H54 (cell line): Measurements from ENCODE around the gene BFSP2.
"Not testable (repeated sequence)": the region's sequence is repeated elsewhere in the genome, so short reads cannot be mapped to it uniquely, and the experiment has no call there.

Source experiments
- DNase-seq: peaks from one replicate; pipeline ENCODE4 v3.0.0; 2011; ENCODE audit warnings: low spot score, mixed read lengths; ENCODE audit not compliant: insufficient read length
- FAIRE-seq: peaks from 3 replicates; lab custom pipeline; 2011; peaks lifted over from hg19 to GRCh38; lab: Jason Lieb, UNC
- POLR2A ChIP-seq: IDR thresholded peaks from 2 replicates; pipeline ENCODE4 v1.6.1; 2011; ENCODE audit warnings: low read depth, mild to moderate bottlenecking, low read length

BFSP2 gene

DNA sequence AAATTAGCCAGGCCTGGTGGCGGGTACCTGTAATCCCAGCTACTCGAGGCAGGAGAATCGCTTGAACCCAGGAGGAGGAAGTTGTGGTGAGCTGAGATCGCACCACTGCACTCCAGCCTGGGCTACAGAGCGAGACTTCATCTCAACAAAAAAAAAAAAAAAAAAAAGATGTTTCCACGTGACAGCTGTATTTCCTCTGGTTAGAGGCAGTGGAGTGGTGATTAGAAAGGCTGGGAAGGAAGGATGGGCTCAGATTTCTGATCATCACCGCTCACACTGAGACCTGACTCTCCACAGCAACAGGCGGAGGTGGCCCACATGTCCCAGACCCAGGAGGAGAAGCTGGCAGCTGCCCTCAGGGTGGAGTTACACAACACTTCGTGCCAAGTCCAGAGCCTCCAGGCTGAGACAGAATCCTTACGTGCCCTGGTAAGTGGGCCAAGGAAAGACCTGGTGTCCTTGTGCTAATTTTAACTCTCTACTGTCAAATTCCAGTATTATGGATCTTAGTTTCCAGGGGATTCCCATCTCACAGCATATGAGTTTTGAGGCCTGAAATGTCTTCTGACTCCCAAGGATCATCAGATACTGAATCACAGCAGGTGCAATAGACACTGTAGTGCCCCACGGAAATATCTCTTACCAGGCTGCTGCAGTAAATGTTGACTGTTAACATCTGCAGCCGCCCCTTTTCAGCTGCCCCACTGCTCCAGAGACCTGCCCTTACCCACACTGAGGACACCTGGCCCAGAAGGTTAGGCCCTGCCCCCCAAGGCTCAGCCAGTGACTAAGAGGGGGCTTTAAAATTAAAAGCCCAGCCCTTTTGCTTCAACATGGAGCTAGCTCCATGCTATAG is 66.9 kb downstream of the BFSP2 start:
- no peak for FAIRE-seq
- DNase-seq = no peak
- TF ChIP-seq POLR2A = no peak

DNA sequence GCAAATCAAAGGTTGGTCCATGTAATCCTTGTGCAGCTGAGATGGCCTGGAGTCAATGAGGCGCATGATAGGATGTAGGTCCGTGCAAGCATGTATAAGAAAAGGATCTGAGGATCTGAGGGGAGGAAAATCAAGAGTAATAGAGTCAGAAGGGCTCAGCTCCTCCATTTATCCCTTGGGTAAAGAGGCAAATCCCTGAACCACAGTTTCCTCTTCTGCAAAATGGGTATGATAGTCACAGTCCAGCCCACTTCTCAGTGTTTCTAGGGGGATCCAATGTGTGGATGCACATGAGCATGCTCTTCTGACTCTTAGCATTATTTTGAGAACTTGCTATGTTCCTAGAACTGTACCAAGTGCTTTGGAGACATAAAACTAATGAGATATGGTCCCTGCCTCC is 67.9 kb downstream of the BFSP2 start:
- TF ChIP-seq POLR2A = no peak
- no peak for DNase-seq
- FAIRE-seq = no peak

DNA sequence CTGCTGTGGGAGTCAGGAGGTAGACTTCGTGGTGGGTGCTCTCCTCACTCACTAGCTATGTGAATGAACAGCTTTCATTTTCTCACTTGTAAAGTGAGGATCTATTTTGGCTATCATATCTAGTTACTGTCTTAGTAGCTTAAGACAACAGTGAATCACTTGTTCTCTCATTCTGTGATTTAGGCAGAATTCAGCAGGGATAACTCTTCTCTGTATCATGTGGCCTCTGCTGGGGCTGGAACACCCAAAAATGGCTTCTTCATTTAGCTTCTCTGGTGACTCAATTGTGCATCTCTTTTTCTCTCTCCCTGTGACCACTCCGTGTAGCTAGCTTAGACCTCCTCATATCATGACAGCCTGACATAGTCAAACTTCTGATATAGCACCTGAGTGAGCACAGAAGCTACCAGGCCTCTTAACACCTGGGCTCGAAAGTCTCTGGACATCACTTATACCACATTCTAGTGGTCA is 68.4 kb downstream of the BFSP2 start:
- FAIRE-seq = no peak
- TF ChIP-seq POLR2A = no peak
- no peak for DNase-seq

DNA sequence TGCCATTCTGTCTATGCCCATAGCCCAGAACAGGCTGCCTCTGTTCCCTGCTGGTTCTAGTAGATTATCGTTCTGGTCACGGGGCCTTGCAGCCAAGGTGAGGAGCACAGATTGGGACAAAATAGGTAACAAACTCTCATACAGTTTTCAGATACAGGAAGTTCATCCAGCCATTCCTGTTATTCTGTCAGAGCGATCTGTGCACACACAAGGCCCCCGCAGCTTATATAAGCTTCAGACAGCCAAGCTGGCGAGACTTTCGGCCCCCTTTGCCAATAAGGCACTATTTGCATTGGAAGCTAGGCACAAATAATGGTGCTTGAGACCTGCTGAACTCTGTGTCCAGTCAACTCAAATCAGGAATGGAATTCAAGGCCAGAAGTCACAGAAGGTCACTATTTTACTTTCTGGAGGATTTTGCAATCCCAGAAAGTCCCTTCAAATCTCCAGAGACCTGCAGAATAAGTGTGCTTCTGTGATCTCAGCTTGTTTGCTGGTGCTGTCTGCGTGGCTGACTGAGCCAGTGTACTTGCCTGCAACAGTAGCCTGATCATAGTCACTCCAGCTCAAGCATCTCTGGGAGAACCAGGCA is 69.4 kb downstream of the BFSP2 start:
- FAIRE-seq (no peak), DNase-seq (no peak)
- TF ChIP-seq POLR2A = no peak

DNA sequence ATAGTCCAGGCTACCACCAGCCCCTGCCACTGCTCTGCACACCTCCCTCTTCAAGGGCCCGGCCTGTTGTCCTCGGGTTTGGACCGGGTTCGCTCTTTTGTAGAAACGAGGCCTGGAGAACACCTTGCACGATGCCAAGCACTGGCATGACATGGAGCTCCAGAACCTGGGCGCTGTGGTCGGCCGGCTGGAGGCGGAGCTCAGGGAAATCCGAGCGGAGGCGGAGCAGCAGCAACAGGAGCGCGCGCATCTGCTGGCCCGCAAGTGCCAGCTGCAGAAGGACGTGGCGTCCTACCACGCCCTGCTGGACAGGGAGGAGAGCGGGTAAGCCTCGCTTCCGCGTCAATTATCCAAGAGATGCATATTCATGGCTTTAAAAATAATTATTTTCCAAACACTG is 72.4 kb downstream of the BFSP2 start:
- FAIRE-seq (no peak), DNase-seq (no peak)
- TF ChIP-seq POLR2A = no peak

DNA sequence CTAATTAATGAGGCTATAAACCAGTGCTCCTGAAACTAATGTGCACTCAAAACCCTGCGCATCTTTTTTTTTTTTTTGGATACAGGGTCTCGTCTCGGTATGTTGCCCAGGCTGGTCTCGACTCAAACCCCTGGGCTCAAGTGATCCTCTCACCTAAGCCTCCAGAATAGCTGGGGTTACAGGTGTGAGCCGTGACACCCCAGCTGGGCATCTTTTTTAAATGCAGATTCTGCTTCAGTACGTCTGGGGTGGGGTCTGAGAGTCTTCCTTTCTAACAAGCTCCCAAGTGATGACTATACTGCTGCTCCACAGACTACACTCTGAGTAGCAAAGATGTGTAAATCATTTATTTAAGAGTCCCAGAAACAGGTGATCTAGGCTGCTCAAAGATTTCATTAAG is 73.0 kb downstream of the BFSP2 start:
- FAIRE-seq = no peak
- no peak for TF ChIP-seq POLR2A
- DNase-seq = no peak

DNA sequence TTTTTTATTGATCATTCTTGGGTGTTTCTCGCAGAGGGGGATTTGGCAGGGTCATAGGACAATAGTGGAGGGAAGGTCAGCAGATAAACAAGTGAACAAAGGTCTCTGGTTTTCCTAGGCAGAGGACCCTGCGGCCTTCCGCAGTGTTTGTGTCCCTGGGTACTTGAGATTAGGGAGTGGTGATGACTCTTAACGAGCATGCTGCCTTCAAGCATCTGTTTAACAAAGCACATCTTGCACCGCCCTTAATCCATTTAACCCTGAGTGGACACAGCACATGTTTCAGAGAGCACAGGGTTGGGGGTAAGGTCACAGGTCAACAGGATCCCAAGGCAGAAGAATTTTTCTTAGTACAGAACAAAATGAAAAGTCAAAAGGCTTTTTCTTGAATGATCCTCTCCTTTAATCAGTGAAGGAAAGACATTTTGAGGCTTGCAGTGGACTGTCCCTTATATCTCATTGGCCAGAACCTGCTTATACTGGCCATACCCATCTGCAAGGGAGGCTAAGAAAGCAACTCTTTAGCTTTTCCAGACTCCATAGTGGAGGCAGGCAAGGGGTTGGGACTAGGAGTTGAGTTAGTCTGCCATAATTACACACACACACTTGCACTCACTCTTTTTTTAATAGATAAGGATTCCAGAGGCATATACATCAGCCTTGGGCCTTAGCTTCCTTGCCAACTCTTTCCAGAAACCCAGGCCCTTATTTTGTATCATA is 73.8 kb downstream of the BFSP2 start:
- not testable (repeated sequence) for FAIRE-seq, DNase-seq

DNA sequence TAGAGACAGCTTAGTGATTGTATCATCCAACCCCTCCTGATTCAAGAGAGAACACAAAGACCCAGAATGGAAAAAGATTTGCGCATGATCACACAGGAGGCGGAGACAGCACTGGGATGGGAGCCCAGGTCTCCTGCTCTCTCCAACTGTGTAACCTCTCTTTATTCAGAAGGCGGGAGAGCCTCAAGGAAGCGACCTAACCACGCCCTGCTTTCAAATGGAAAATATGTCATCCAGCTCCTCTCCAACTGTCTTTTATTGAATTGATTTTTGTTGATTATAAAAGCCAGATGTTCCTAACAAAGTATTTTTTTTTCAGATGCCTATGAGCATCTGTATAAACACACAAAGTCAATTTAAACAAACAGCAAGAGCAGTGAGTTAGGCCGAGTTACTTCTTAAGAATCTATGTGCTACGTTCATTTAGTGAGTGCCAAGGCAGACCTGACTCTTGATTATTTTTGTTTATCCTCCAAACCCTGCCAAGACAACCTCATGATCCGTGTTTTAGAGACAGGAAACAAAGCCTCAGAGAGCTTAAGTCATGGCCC is 74.5 kb downstream of the BFSP2 start:
- no peak for TF ChIP-seq POLR2A
- FAIRE-seq (no peak), DNase-seq (no peak)

DNA sequence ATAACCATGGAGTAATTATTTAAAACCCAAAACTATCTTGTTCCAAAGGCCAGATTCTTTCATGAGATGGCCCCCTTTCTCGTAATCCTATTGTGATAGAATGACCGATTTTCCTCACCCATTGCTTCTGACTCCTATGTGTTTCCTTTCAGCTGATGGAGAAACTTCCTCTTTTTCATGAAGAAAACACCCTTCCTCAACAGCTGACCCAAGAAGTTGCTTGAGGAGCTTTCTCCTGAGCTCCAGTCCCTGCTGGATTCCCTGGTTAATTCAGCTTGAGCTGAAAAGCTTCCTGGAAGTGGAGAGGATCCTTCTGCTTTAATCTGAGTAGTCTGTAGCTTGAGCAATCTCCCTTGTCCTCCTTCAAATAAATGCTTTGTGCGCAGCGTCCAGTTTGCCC is 75.0 kb downstream of the BFSP2 start:
- no peak for FAIRE-seq
- no peak for TF ChIP-seq POLR2A
- no peak for DNase-seq

DNA sequence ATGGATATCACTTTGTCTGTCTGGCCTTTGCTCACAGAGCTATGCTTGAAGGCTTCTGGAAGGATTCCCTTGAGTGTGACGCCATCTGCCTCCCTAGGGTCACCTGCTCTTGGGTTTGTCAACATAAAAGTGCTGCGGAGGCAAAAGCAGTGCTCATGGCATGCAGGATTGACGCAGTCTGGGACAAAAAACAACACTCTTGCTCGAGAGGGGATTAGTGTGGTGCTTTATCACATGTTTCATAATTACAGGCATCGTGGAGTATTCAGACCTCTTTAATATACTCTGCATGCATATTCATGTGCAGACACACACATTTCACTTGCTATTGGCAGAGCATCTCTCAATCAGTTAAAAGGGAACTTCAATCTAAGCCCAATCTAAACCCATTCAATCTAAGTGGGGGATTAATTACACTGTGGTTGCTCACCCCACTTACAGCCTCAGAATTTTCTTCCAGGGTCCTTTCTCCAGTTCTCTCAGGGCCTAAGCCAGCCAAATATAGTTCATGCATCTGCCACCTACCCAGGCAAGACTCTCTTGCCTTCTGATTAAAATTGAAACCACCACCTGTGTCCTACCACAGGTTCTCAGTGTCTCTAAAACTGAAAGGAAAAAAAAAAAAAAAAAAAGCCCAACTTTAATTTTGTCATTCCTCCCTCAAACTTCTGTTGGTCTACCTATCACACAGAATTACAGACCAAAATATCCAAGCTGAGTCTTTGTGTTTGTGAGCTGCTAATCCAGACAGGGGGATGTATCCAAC is 75.6 kb downstream of the BFSP2 start:
- no peak for TF ChIP-seq POLR2A
- DNase-seq (no peak), FAIRE-seq (no peak)

DNA sequence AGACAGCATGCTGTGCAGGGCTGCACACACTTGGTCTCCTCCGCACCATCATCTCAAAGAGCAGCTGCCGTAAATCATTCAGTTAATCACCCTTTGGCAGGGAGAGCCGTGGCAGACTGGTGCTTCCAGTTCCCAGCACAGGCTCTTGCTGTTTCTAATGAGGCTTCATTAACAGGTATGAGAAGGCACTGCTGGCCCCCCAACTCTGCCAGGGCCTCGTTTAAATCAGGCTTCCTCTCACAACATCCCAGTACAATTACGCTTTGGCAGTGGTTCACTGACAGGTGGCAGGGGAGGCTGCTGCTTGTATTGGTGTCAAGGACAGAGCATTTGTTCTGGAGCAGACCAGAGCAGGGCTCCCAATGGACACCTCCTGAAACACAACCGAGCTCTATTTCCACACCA is 77.1 kb downstream of the BFSP2 start:
- no peak for DNase-seq
- FAIRE-seq = no peak
- no peak for TF ChIP-seq POLR2A

DNA sequence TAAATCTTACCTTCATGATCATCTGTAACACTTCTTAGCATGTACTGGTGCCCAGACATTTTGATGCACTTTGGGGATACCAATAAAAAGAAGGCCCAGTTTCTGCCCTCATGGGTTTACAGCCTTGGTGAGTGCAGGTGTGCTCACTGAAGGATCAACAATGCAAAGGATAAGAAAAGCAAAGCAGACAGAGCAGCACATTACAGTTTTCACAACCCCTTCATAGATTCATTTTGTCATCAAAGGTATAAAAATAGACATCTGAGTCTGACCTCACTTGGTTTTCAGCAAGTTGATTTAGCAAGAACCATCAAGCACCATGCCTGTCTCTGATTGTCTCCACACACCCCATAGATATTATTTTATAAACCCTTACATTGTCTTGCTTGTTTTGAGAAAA is 77.6 kb downstream of the BFSP2 start:
- no peak for TF ChIP-seq POLR2A
- no peak for DNase-seq
- FAIRE-seq = no peak

DNA sequence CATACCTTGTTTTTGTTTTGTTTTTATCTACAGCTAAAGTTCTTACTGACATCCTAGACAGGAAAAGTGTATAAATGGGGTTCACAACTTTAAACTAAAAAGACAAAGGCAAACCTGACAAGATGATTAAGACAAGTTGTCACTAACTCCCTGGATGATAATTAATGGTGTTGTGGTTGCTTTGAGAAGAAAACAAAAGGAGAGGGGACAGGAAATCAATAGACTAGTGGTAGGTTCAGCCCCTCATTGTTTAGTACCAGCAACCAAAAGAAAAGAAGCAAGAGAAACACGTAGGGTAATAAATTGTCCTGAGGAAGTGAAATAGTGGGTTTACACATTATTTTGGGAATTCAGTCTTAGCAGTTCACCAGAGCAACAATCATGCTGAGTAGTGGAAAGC is 78.8 kb downstream of the BFSP2 start:
- no peak for TF ChIP-seq POLR2A
- DNase-seq (no peak), FAIRE-seq (no peak)
